Measurements from ENCODE around the gene SLAMF9.

The SLAMF9 gene

GRCh38 chr1:159914252-159915018 lies 39.6 kb downstream of the SLAMF9 start:
- DNase-seq (ENCODE audit: low spot score) (peak; percentile 11), ATAC-seq (ENCODE audit: low read depth) (no peak)
- no peak overlapping the region for H3K27ac ChIP-seq (ENCODE audit: poor library complexity, severe bottlenecking)
- TF ChIP-seq, protein P1, sequence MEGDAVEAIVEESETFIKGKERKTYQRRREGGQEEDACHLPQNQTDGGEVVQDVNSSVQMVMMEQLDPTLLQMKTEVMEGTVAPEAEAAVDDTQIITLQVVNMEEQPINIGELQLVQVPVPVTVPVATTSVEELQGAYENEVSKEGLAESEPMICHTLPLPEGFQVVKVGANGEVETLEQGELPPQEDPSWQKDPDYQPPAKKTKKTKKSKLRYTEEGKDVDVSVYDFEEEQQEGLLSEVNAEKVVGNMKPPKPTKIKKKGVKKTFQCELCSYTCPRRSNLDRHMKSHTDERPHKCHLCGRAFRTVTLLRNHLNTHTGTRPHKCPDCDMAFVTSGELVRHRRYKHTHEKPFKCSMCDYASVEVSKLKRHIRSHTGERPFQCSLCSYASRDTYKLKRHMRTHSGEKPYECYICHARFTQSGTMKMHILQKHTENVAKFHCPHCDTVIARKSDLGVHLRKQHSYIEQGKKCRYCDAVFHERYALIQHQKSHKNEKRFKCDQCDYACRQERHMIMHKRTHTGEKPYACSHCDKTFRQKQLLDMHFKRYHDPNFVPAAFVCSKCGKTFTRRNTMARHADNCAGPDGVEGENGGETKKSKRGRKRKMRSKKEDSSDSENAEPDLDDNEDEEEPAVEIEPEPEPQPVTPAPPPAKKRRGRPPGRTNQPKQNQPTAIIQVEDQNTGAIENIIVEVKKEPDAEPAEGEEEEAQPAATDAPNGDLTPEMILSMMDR (IDR thresholded peaks at IDR 0.05; ENCODE audit: poor library complexity, severe bottlenecking) = no peak
- H3K4me1 ChIP-seq (ENCODE audit: insufficient read depth, poor library complexity, severe bottlenecking) = peaks cover 46% of the 10 kb centered on the region
- H3K9me3 ChIP-seq (ENCODE audit: severe bottlenecking) = no peaks in the 10 kb centered on the region
- H3K27me3 ChIP-seq (ENCODE audit: insufficient read depth, poor library complexity, severe bottlenecking) = no peaks in the 10 kb centered on the region
- peaks cover 27% of the 10 kb centered on the region for H3K36me3 ChIP-seq (ENCODE audit: low read depth)
- no peak overlapping the region for H3K4me3 ChIP-seq (ENCODE audit: severe bottlenecking)

GRCh38 chr1:159913451-159914192 lies 40.4 kb downstream of the SLAMF9 start:
- Histone ChIP-seq H3K4me1 (ENCODE audit: insufficient read depth, poor library complexity, severe bottlenecking) (peaks cover 46% of the 10 kb centered on the region), H3K4me3 (ENCODE audit: severe bottlenecking) (no peak overlapping the region), H3K9me3 (ENCODE audit: severe bottlenecking) (no peaks in the 10 kb centered on the region), H3K27me3 (ENCODE audit: insufficient read depth, poor library complexity, severe bottlenecking) (no peaks in the 10 kb centered on the region), H3K36me3 (ENCODE audit: low read depth) (peaks cover 19% of the 10 kb centered on the region), H3K27ac (ENCODE audit: poor library complexity, severe bottlenecking) (peak overlapping the region; percentile 69)
- TF ChIP-seq, protein P1 (IDR thresholded peaks at IDR 0.05; ENCODE audit: poor library complexity, severe bottlenecking) = no peak
- no peak for ATAC-seq (ENCODE audit: low read depth)
- DNase-seq (ENCODE audit: low spot score) = no peak

GRCh38 chr1:159911326-159912070 lies 42.5 kb downstream of the SLAMF9 start:
- H3K4me3 ChIP-seq (ENCODE audit: severe bottlenecking) = no peak overlapping the region
- H3K27me3 ChIP-seq (ENCODE audit: insufficient read depth, poor library complexity, severe bottlenecking) = no peaks in the 10 kb centered on the region
- H3K4me1 ChIP-seq (ENCODE audit: insufficient read depth, poor library complexity, severe bottlenecking) = peaks cover 37% of the 10 kb centered on the region
- DNase-seq (ENCODE audit: low spot score) = no peak
- TF ChIP-seq, protein P1 (IDR thresholded peaks at IDR 0.05; ENCODE audit: poor library complexity, severe bottlenecking) = no peak
- H3K27ac ChIP-seq (ENCODE audit: poor library complexity, severe bottlenecking) = peak overlapping the region; percentile 69
- ATAC-seq (ENCODE audit: low read depth) = no peak
- H3K36me3 ChIP-seq (ENCODE audit: low read depth) = no peaks in the 10 kb centered on the region
- H3K9me3 ChIP-seq (ENCODE audit: severe bottlenecking) = no peaks in the 10 kb centered on the region

DNA sequence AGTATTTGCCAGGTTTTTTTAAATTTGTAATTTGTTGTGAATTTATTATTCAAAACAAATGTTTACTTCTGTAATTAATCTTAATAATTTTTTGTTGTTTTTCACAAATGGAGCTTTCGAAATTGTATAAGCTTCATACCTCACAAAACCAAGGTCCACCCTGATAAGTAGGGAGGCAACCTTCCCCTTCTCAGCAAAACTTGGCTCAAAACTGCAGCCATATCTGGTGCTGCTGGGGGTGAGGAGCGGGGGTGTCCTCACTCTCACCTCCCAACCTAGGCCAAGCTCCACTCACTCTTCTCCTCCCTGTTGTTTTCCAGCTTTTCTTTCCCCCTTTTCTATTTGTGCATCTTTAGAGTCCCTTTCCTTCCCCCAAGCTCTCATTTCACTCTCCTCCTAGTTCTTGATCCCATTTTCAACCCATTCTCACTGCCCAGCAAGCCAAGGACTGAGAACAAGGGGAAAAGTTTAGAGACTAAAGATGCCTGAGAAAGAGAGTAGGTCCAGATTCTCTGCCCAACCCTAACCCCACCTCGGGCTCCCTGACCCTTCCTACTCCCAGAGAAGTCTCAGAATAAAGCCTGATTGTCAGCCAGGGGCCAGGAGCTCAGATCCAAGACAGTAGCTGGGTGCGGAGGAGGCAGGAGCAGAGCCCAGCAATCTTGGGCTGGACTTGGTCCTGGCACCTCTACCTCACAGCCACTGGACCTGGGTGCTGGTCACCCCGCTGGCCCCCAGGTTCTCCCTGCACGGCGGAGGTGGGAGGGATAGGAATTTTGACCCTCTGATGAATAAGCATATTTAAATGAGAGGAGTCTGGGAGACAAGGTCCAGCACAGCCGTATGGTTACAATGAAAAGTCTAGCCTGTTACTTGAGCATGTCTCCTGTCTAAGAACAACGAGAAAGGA lies 45.8 kb downstream of the SLAMF9 start:
- ATAC-seq (ENCODE audit: low read depth) = no peak
- TF ChIP-seq, protein P1 (IDR thresholded peaks at IDR 0.05; ENCODE audit: poor library complexity, severe bottlenecking) = no peak
- no peaks in the 10 kb centered on the region for H3K36me3 ChIP-seq (ENCODE audit: low read depth)
- no peaks in the 10 kb centered on the region for H3K27me3 ChIP-seq (ENCODE audit: insufficient read depth, poor library complexity, severe bottlenecking)
- H3K4me1 ChIP-seq (ENCODE audit: insufficient read depth, poor library complexity, severe bottlenecking) = peaks cover 24% of the 10 kb centered on the region
- no peak overlapping the region for H3K4me3 ChIP-seq (ENCODE audit: severe bottlenecking)
- H3K9me3 ChIP-seq (ENCODE audit: severe bottlenecking) = peaks cover 4% of the 10 kb centered on the region
- H3K27ac ChIP-seq (ENCODE audit: poor library complexity, severe bottlenecking) = no peak overlapping the region
- DNase-seq (ENCODE audit: low spot score) = no peak
